Ovary (tissue), 3 donors: ENCODE results near the gene ZNF595.

ENCODE experiments used
- EP300 ChIP-seq: sonication (generic); formaldehyde crosslinking; IDR thresholded peaks from one replicate; pipeline ENCODE4 v1.6.1; 2017; ENCODE audit warnings: antibody characterized with exemption
- POLR2A ChIP-seq: fragments of 450-650 bp; IDR thresholded peaks from one replicate; pipeline ENCODE4 v1.6.1; 2017; ENCODE audit warnings: antibody characterized with exemption, mild to moderate bottlenecking, moderate library complexity
- TF ChIP-seq, protein P1 (sequence below), 3 donors: fragments of 450-650 bp in 2 of 3; fragments of 200-600 bp in 1 of 3; IDR thresholded peaks; one replicate each; pipeline versions ENCODE4 v1.5.1 to v1.8.0; 2016 to 2022; ENCODE audit warnings: antibody characterized with exemption in 3 of 3, mild to moderate bottlenecking in 1 of 3
- donor health status: DM: no; HTN: no; CAD: no.

DNA sequence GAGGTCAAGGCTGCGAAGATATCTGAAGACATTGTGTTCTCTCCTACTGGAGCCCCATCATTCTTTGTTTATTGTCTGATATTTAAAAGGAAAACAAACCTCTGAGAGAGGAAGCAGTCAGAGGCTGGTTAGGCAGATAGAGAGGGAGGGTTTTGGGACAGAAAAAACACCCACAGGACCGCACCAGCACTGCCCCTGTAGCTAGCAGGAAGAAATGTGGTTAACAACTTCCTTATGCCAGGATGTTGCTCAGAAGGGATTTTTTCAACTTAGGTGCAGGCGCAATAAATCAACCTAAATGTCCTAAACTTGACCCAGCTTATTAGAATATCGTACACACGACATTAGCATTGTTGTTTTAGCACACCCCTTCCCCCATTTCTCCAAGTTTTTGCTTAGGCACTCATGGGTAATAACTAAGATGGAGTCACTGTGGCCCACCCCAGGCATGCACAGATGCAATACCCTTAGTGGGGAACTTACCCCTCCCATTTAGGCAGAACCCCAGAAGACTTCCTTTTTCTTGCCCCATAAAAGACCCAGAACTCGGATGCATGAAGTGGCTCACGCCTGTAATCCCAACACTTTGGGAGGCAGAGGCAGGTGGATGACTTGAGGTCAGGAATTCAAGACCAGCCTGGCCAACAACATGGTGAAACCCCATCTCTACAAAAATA, 68.4 kb downstream of the ZNF595 start:
- TF ChIP-seq, protein P1, sequence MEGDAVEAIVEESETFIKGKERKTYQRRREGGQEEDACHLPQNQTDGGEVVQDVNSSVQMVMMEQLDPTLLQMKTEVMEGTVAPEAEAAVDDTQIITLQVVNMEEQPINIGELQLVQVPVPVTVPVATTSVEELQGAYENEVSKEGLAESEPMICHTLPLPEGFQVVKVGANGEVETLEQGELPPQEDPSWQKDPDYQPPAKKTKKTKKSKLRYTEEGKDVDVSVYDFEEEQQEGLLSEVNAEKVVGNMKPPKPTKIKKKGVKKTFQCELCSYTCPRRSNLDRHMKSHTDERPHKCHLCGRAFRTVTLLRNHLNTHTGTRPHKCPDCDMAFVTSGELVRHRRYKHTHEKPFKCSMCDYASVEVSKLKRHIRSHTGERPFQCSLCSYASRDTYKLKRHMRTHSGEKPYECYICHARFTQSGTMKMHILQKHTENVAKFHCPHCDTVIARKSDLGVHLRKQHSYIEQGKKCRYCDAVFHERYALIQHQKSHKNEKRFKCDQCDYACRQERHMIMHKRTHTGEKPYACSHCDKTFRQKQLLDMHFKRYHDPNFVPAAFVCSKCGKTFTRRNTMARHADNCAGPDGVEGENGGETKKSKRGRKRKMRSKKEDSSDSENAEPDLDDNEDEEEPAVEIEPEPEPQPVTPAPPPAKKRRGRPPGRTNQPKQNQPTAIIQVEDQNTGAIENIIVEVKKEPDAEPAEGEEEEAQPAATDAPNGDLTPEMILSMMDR (IDR thresholded peaks at IDR 0.05): no peak
- TF ChIP-seq POLR2A (no peak), EP300 (no peak)
